ENCODE data around the gene DTD1.

DTD1 gene

GRCh38 chr20:18686696-18687095 lies 98.8 kb downstream of the DTD1 start:
- Histone ChIP-seq H3K27ac (no peak overlapping the region), H3K4me3 (ENCODE audit: low read depth in 1 of 2, low read length in 1 of 2) (no peak overlapping the region), H3K9me3 (no peaks in the 10 kb centered on the region), H3K36me3 (no peaks in the 10 kb centered on the region), H3K27me3 (no peaks in the 10 kb centered on the region), H3K4me1 (ENCODE audit: control insufficient read depth in 1 of 2, insufficient read depth in 1 of 2, low read depth in 1 of 2, low read length in 1 of 2) (no peaks in the 10 kb centered on the region)
- TF ChIP-seq CTCF (IDR thresholded peaks at IDR 0.05) = no peak

- H3K36me3 ChIP-seq = no peaks in the 10 kb centered on the region
- no peaks in the 10 kb centered on the region for H3K27me3 ChIP-seq
- H3K9me3 ChIP-seq = no peaks in the 10 kb centered on the region
- no peak for TF ChIP-seq CTCF (IDR thresholded peaks at IDR 0.05)
- H3K27ac ChIP-seq = no peak overlapping the region
- H3K4me3 ChIP-seq (ENCODE audit: low read depth in 1 of 2, low read length in 1 of 2) = no peak overlapping the region
- H3K4me1 ChIP-seq (ENCODE audit: control insufficient read depth in 1 of 2, insufficient read depth in 1 of 2, low read depth in 1 of 2, low read length in 1 of 2) = no peaks in the 10 kb centered on the region
These were observed 100.8 kb downstream of the DTD1 start for GRCh38 chr20:18688676-18689075.

- H3K36me3 ChIP-seq = no peaks in the 10 kb centered on the region
- H3K27me3 ChIP-seq = no peaks in the 10 kb centered on the region
- no peak overlapping the region for H3K4me3 ChIP-seq (ENCODE audit: low read depth in 1 of 2, low read length in 1 of 2)
- no peaks in the 10 kb centered on the region for H3K4me1 ChIP-seq (ENCODE audit: control insufficient read depth in 1 of 2, insufficient read depth in 1 of 2, low read depth in 1 of 2, low read length in 1 of 2)
- no peak for TF ChIP-seq CTCF (IDR thresholded peaks at IDR 0.05)
- no peaks in the 10 kb centered on the region for H3K9me3 ChIP-seq
- no peak overlapping the region for H3K27ac ChIP-seq
These were observed 101.7 kb downstream of the DTD1 start for GRCh38 chr20:18689557-18689956.

- Histone ChIP-seq H3K36me3 (no peaks in the 10 kb centered on the region), H3K4me3 (ENCODE audit: low read depth in 1 of 2, low read length in 1 of 2) (no peak overlapping the region), H3K27me3 (no peaks in the 10 kb centered on the region), H3K27ac (no peak overlapping the region), H3K4me1 (ENCODE audit: control insufficient read depth in 1 of 2, insufficient read depth in 1 of 2, low read depth in 1 of 2, low read length in 1 of 2) (no peaks in the 10 kb centered on the region), H3K9me3 (no peaks in the 10 kb centered on the region)
- TF ChIP-seq CTCF (IDR thresholded peaks at IDR 0.05) = no peak
These were observed 104.6 kb downstream of the DTD1 start for GRCh38 chr20:18692447-18692846.

- H3K36me3 ChIP-seq = no peaks in the 10 kb centered on the region
- no peak overlapping the region for H3K4me3 ChIP-seq (ENCODE audit: low read depth in 1 of 2, low read length in 1 of 2)
- H3K9me3 ChIP-seq = no peaks in the 10 kb centered on the region
- no peak overlapping the region for H3K27ac ChIP-seq
- H3K4me1 ChIP-seq (ENCODE audit: control insufficient read depth in 1 of 2, insufficient read depth in 1 of 2, low read depth in 1 of 2, low read length in 1 of 2) = no peaks in the 10 kb centered on the region
- no peak for TF ChIP-seq CTCF (IDR thresholded peaks at IDR 0.05)
- H3K27me3 ChIP-seq = no peaks in the 10 kb centered on the region
These were observed 106.2 kb downstream of the DTD1 start for GRCh38 chr20:18694071-18694470.

GRCh38 chr20:18695175-18695574 lies 107.3 kb downstream of the DTD1 start:
- Histone ChIP-seq H3K4me1 (ENCODE audit: control insufficient read depth in 1 of 2, insufficient read depth in 1 of 2, low read depth in 1 of 2, low read length in 1 of 2) (no peaks in the 10 kb centered on the region), H3K9me3 (no peaks in the 10 kb centered on the region), H3K36me3 (no peaks in the 10 kb centered on the region), H3K4me3 (ENCODE audit: low read depth in 1 of 2, low read length in 1 of 2) (no peak overlapping the region), H3K27ac (no peak overlapping the region), H3K27me3 (no peaks in the 10 kb centered on the region)
- TF ChIP-seq CTCF (IDR thresholded peaks at IDR 0.05) = no peak
